GM12875 (cell line): ENCODE results near the gene GUCY2C.

ENCODE experiments used
- H3K4me3 ChIP-seq: one replicate; pipeline ENCODE4 v1.5.1; 2011; ENCODE audit warnings: low read depth, low read length, control low read depth
- CTCF ChIP-seq: IDR thresholded peaks from 2 replicates; pipeline ENCODE4 v1.5.1; 2011; ENCODE audit warnings: low read depth, mild to moderate bottlenecking, control low read depth, inconsistent platforms, low read length, moderate library complexity, borderline replicate concordance; ENCODE audit not compliant: insufficient read depth

Gene GUCY2C

DNA sequence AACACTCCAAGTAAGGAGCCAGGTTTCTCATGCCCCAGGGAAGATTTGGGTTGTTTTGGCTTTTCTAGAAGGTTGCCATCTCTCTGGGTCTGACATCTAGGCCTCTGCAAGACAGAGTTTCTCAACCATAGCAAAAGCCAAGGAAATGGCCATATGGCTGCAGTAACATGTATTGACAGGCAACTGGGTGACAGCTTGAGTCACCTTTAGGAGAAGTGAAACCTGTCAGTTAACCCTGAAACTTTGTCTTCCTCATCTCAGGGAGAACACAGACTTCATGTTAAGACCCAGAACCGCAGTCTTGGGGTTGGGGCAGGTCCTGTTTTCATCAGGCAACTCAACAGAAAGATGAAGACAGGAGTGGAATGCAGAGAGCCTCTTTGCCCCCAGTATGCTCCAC lies 82.7 kb downstream of the GUCY2C start:
- TF ChIP-seq CTCF: no peak
- no peak overlapping the region for H3K4me3 ChIP-seq

DNA sequence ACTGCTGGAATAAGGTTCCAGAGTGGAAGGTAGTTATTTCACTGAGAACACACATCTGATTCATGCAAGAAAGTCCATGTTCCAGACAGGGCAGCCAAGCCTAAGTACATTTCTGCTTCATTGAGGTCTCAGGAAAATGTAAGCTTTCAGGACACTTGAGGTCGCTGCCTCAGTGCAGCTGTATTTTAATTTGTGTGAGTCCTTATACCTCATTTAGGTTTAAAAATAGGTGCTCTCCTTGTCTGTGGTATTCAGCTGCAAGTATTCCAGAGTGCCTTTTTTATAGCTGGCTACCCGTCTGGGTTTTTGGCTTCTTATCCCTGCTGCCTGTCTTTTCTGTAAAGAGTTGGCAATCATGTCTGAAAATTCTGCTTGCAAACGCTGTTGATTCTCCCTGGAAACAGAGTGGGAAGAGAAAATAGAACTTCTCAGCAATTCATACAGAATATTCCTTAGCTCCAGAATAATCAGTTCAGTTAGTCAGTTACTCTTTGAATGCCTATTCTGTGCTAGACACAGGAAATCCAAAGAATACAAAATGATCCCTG lies 83.4 kb downstream of the GUCY2C start:
- TF ChIP-seq CTCF: no peak
- H3K4me3 ChIP-seq: no peak overlapping the region

DNA sequence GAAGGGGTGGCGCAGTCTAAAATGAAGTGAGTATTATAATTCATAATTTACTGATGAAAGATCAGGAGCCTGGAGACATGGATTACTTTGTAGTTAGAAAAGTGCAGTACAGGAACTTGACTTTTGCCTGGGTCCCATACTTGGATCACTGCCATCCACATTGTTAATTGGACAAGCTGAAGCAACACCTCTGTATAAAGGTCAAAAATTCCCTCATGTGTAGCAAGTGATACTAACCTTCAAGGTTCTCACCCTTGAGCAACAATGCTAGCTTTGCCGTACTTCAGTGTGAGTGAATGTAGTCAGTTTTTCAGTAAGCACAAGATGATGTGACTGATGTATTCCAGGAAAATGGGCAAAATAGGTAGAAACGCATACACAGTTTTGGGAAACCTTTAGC lies 84.1 kb downstream of the GUCY2C start:
- no peak overlapping the region for H3K4me3 ChIP-seq
- TF ChIP-seq CTCF: no peak

GRCh38 chr12:14611640-14612203 lies 84.7 kb downstream of the GUCY2C start:
- no peak overlapping the region for H3K4me3 ChIP-seq
- TF ChIP-seq CTCF: no peak

DNA sequence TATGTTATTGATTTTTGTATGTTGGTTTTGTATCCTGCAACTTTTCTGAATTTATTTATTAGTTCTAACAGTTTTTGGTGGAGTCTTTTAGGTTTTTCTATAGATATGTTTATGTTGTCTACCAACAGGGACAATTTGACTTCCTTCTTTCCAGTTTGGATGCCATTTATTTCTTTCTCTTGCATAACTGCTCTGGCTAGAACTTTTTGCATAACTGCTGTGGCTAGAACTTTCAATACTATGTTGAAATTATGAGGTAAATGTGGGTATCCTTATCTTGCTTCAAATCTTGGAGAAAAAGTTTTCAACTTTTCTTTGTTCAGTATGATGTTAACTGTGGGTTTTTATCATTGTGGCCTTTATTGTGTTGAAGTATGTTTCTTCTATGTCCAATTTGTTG lies 88.8 kb downstream of the GUCY2C start:
- no peak overlapping the region for H3K4me3 ChIP-seq
- no peak for TF ChIP-seq CTCF

- no peak for TF ChIP-seq CTCF
- H3K4me3 ChIP-seq: no peak overlapping the region
Observed at GRCh38 chr12:14605401-14605989, 90.9 kb downstream of the GUCY2C start.
